Stimulated activated CD4-positive, alpha-beta T cell treated with anti-CD3 and anti-CD28 coated beads, Interleukin-12 subunit alpha, Interleukin-12 subunit beta, amount 100 ng/mL, for 24 hours (primary cell): ENCODE results near the gene GNA12.

ENCODE experiments used
- DNase-seq, 2 experiments: peaks; one replicate each; pipeline ENCODE4 v3.0.0-alpha.2; 2020; ENCODE audit warnings: low read depth in 2 of 2

The GNA12 gene

DNA sequence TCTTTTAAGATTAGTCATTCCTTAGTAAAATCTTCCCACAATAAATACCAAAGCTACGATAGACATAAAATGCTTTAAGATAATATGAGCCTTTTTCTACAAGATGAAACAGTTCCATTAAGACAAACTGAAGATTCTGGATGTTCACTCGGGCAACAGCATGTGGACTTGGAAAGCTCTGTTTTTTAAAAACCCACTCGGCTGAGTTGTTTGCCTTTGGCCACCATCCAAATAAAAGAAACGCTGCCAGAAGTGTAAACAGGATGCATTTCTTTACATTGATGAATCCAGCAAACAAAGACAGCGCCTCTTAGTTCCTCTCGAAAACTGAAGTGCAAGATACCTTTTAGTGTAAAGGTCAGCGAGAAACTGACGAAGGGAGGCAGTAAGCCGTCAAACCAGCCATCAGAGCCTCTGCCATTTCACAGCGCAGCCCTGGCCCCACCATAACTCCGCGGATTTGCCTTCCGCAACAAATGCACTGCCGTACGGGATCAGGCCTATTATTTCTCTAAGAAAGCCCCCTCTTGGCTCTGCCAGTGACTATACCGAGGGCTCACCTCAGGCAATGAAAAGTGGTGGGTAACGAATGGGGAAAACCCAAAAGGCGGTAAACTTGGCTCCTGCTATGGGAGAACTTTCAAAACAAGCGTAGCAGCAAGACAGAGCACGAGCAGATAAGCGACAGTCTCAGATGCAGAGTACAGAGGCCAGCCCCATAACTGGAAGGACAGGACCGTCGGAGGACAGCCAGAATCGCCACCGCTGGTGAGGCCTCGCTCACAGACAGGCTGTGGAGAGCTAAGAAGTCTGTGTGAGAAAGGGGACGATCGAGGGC is 41.4 kb downstream of the GNA12 start:
- no peak for DNase-seq

DNA sequence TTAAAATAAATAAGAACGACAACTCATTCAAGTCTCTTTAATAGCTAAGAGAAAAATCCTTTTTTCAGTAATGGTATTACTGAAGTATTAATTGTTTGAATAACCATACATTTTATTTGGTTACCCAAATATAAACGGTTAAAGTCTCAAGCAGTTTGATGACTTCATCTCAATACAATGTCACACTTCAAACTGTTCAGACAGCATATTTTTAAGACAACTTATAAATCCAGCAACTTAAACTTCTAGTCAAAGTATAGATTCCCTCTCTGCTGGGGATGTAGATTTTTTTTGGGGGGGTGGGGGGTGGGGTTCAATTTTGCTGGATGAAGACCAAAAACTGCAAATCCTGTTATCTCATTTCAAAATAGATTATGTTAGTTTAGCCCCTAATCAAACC is 42.0 kb downstream of the GNA12 start:
- no peak for DNase-seq

DNA sequence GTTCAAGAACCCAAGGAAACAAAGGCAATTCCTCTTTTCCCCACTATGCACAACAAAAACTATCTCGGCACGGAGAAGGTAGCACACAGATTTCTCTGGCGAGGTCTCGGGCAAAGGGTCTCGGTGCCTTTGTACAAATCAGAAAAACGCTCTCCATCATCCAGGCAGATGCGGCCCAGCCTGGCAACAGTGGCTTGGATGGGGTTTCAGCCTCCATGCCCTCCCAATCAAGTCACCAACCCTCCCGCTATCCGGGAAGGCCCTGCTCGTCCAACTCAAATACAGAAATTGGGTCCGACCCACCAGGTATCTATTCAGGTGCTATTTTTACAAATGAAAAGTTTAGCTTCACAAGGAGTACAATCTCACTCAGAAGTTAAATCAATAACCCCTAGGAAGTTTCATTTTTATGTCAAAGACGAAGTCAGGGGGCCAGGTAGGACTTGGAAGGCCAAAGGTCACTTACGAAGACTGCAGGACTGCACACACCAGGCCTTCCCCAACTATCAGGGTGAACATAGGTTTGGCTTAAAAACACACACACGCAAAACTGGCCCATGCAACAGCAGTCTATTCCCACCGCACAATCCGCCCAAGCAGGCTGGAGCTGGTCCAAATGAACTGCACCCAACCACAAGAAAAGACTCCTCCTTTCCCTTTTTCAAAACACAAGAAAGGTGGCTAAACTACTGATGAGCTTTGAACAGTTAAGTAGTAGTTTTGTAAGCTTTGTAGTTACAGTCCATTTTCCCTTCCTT is 43.0 kb downstream of the GNA12 start:
- DNase-seq: no peak

DNA sequence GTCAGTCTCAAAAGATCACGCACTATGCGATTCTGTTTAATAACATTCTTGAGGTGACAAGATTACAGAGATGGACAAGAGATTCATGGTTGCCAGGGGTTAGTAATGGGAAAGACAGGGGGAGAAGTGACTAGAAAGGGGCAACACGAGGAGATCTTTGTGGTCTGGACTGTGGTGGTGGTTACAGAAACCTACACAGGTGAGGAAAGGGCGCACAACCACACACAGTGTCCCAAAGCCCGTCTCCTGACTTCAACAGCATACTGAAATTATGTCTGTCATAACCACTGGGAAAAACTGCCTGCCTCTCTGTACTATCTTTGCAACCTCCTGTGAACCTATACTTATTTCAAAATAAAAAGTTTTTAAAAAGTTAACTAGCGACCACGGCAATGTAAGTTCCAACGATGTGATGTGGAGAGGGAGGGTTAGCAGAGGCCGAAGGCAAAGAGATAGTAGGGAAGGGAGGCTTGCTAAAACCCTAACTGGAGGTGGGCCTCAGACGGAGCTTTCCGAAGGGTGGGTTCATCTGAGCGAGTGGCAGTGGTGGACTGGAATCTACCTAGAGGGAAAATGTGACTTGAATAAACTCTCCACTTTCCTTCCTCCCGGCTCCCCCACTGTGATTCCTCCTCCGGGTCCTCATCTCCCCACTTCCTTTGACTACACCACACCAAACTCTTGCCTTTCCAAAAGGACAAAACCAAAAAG is 43.7 kb downstream of the GNA12 start:
- DNase-seq: no peak

DNA sequence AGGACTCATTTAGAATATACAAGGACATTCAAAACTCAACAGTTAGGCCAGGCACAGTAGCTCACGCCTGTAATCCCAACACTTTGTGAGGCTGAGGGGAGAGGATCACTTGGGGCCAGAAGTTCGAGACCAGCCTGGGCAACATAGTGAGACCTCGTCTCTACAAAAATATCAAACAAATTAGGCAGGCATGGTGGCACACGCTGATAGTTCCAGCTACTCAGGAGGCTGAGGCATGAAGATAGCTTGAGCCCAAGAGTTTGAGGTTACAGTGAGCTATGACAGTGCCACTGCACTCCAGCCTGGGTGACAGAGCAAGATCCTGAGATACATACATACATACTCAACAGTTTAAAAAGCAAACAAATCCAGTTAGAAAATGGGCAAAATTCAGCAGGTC is 44.9 kb downstream of the GNA12 start:
- DNase-seq: no peak

DNA sequence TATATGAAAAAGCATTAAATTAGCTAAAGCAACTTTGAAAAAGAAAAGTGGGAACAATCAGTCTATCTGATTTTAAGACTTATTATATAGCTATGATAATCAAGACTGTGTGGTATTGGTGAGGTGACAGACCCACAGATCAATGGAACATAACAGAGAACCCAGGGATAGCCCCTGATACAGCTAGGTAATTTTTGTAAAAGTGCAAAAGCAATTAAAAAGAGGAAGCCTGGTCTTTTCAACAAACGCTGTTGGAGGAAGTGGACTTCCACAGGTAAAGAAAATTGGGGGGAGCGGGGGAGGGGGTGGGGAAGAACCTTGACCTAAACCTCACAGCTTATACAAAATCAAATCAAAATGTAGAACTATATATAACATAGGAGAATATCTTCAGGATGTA is 45.4 kb downstream of the GNA12 start:
- DNase-seq: no peak

DNA sequence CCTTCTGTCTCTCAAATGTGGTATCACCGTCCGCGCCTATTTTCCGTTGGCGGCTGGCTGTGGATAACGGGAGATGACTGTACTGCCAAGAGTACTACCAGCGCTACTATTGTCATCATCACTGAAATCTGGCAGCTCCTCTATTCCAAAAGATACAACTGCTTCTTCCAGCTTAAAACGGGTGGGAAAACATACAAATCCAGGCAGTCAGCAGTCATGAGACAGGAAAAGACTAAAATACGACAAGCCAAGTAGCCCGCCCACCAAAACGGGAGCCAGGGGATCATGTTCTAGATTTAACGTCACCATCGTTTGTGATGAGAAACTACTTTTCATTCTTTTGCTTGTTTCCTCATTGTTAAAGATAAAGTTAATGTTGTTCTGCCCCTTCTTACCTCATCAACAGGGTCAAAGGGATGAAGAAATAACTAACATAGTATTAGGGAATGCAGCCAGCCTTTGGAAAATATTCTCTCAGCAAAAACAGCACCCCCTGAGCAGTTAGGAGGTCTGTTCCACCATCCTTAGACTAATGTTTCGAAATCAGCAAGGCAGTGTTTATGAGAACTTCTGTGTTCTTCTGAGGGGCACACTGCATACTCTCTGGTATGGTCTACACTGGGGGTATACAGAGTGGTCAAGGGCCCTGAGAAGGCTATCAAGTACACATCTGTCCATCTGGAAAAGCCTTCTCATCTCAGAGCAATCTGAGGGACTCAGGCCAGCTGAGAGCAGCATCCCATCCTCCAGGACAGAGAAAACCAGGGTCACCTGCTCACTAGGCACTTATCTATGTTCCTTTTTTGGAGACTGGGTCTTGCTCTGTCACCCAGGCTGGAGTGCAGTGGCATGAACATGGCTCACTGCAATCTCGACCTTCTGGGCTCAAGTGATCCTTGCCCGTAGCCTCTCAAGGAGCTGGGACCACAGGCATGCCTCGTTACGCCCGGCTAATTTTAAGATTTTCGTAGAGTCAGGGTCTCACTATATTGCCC is 47.5 kb downstream of the GNA12 start:
- no peak for DNase-seq

DNA sequence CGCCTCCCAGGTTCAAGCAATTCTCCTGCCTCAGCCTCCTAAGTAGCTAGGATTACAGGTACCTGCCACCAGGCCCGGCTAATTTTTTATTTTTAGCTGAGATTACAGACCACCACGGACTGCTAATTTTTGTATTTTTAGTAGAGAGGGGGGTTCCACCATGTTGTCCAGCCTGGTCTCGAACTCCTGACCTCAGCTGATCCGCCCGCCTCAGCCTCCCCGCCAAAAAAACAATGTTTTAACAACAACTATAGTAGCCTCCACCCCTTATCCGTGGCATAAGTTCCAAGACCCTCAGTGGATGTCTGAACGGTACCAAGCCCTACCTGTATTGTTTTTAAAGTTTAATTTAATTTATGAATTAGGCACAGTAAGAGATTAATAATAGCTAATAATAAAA is 48.2 kb downstream of the GNA12 start:
- DNase-seq: no peak

DNA sequence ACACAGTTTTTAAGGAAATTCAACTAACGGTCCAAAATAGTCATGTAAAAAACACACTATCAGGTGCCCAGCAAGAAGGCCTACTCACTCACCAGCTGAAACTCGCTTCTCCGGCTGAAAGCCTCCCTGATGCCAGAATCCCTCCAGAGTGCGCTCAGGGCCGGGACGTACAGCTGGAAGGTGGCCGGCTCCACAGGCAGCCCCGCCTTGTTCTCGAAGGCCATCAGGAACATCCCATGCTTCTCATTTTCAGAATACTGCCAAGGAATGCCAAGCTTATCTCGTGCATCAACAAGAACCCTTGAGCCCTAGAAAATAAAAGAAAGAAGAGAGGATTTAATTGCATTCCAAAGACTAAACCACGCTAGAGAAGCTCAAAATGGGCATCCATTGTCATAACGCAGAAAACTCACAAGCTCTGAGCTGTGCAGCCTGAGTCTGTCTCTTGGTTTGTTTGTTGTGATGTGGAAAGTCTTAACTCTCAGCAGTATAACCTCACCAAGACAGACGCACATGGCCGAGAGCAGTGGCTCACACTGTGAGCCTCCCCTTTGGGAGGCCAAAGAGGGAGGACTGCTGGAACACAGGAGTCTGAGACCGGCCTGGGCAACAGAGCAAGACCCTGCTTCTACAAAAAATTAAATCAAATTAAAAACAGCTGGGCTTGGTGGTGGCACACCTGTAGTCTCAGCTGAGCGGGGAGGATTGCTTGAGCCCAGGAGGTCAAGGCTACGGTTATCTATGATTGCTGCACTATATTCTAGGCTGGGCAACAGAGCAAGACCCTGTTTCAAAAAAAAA is 49.1 kb downstream of the GNA12 start:
- no peak for DNase-seq

DNA sequence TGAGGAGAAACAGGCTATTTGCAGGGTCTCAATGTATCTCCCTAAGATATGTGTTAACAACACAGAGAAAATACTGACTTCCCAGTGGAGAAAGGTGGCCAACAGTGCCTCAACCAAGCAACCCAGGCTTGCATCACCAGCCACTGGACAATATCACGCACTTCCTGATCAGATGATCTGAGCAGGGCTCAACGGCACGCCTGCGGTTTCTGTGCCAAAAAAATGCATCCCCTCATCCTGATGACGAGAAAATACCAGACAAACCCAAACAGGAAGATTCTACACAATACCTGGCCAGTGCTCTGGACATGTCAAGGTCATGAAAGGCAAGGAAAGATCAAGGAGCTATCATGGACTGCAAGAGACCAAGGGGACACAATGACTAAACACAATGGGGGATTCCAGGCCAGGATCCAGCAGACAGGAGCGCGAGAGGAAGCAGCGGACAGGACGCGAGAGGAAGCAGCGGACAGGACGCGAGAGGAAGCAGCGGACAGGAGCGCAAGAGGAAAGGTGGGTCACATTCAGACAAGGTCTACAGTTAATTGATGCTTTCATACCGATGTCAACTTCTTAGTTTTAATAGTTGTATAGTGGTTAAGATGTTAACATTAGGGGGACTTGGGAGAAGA is 51.1 kb downstream of the GNA12 start:
- no peak for DNase-seq

DNA sequence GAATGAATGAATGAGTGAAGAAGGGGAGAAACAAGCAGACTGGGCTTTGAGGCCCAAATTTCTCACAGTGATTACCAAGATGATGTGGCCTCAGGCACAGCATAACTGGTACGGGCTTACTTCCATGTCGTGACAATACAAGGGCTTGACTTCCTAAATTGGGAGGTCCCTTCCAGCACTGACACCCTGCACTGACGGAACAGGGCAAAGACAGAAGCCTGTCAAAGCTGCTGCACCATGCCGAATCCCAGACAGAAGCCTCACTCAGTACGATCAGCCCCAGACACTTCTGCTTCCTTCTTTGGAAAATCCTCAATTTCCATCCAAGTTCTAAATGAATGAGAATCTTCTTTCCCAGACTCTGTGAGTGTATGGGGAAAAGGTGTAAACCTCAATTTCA is 51.9 kb downstream of the GNA12 start:
- DNase-seq: no peak

DNA sequence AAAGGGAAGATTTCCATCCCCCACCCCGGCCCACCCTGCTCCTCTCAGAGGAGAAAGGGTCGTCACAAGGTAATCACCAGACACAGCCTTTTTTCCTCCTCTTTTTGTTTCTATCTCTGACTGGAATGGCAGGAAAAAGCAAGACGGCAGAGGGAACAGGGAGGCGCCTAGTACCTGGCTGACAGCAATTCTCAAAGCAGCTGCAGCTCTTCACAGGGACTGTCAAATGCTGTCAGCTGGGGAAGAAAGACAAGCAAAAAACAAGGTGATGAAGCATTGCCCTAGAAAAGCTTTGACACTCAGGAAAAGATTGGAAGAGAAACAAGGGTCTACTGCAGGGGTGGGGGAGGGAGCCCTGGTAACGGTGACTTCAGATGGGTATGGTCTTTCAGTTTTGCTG is 52.7 kb downstream of the GNA12 start:
- no peak for DNase-seq

DNA sequence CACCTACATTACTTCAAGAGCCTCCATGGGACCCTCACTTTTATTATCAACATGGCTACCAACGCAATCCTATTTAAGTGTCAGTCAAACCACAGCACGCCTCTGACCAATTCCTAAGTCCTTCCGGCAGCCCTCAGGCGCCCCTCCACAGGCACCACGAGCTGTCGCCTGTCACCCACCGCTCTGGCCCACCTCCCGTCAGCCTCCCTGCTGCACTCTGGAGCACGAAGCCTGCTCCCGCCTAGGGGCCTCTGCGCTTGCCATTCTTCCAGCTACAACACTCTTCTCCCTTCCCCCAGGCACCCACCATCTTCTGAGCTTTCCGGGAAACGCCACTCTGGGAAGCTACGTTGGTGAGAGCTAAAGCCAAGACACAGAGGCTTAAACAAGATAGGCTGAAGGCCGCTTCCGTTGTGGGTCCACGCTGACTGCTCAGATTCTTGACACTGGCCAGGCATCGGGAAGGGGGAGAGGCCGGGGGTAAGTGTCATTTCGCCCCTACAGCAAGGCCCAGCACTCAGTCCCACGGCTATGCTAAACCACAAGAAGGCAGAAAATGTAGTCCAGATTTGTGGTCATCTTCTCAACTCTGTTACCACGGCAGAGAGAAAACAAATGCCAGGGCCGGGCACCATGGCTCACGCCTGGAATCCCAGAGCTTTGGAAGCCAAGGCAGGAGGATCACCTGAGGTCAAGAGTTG is 56.7 kb downstream of the GNA12 start:
- DNase-seq: no peak

DNA sequence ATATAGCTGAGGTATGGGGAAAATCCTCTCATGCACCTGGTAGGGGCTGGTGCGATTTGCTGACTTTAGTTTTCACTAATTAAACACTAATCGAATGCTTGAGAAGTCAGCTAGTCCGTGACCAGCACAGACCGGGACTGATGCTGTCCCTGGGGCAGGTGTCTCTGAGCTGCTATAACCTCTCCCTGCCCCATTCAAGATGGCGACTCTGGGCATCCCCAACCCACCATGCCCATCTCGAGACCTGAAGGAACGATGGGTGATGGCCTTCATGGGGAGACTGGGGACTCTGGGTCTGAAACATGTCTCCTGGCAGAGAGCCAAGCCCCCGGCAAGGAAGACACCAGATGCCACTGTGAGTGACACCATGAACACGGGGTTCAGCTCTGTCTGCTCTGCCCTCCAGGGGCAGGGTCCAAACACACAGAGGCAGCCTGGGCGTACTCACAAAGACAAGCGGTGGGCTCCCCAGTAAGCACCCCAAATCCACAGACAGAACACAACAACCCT is 57.4 kb downstream of the GNA12 start:
- DNase-seq: no peak

DNA sequence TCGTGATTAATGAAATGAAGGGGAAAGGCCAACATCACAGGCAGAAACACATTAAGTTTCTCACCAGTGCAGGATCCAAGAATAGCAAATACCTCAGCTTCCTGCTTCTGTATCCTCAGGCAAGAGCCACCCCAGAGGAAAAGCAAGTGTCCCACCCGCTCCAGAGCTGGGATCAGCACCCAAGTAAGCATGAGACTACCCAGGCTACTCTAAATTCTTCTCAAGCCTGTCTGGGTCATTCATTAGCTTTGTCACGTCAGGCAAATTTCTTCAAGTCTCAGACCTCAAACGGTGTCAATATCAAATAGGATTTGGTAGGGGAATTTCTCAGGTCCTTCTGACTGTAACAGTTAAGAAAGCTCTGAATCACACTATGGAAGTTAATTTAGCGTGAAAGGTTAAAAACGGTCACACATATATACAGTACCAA is 59.0 kb downstream of the GNA12 start:
- no peak for DNase-seq

DNA sequence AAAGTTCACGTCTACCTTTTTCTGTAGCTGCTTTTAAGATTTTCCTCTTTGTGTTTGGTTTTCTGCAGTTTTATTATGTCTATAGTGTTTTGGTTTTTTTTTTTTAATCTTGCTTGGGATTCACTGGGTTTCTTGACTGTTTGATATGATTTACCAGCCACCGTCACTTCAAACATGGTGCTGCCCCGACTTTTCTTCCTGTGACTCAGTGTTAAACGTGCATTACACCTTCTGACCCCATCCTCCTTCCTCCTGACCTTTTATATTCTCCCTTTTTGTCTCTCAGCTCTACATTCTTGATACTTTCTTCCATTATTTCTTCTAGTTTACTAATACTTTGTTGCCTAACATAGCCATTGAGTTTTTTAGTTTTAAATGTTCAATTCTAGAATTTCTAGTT is 61.5 kb downstream of the GNA12 start:
- DNase-seq: no peak

DNA sequence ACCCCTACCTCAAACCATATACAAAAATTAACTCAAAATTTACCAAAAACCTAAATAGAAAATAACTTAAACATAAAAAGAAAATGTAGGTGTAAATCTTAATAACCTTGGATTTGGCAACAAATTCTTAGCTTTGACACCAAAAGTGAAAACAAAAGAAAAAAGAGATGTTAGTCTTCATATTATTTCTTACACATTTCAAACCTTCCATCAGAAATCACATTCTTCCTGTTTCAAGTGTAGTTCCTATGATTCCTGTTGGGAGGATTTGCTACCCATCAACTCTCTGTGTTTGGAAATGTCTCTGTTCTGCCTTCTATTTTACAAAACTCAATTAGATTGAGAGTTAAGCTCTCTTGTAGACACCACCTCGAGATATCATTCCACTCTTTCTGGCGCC is 62.0 kb downstream of the GNA12 start:
- no peak for DNase-seq

DNA sequence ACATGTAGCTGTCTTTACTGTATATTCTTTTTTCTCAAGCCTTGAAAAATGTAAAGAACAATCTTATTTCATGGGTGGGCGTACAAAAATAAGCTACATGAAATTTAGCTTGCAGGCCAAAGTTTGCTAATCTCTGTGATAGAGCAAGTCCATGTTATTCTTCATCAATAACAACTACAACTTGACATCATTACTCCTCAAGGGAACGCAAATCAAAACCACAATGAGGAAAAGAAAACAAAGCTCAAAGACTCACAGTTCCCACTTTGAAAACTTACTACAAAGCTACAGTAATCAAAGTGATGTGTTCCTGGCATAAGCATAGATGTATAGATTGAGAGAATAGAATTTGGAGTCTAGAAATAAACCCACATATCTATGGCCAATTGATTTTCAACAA is 62.5 kb downstream of the GNA12 start:
- DNase-seq: no peak

DNA sequence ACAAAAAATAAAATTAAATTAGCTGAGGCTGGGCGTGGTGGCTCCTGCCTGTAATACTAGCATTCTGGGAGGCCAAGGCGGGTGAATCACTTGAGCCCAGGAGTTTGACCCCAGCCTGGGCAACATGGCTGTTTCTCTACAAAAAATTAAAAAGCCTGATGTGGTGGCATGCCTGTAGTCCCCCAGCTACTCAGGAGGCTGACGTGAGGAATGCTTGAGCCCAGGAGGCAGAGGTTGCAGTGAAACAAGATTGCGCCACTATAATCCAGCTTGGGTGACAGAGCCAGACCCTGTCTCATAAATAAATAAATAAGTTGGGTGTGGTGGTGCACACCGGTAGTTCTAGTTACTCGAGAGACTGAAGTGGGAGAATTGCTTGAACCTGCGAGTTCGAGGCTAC is 65.1 kb downstream of the GNA12 start:
- DNase-seq: no peak
